H1 (cell line): ENCODE results near the gene ARHGEF25. TPM values are rescaled to one million over a fixed set of nuclear protein-coding genes. Genes with fewer than 3 reads are reported as not detected.

ENCODE experiments used
- CTCF ChIA-PET: fragments of 300-600 bp; sonication (Branson Sonifier 250); formaldehyde crosslinking; loops from one replicate; lab custom pipeline; 2021; ENCODE audit not compliant: partially characterized antibody; lab: Charles Lee
- POLR2A ChIA-PET: fragments of 300-600 bp; sonication (Branson Sonifier 250); formaldehyde crosslinking; loops from one replicate; lab custom pipeline; 2021; ENCODE audit warnings: inconsistent platforms; ENCODE audit not compliant: partially characterized antibody; lab: Charles Lee
- DNase-seq, 2 experiments: peaks; one replicate each; pipeline versions ENCODE4 v3.0.0 to v3.0.0-alpha.2; 2010 to 2022; ENCODE audit warnings: low spot score in 2 of 2, low read depth in 1 of 2, mixed read lengths in 1 of 2
- FAIRE-seq: peaks from 2 replicates; lab custom pipeline; 2011; peaks lifted over from hg19 to GRCh38; lab: Jason Lieb, UNC
- H2AFZ ChIP-seq: 2 replicates; pipeline ENCODE4 v1.8.1; 2012; ENCODE audit warnings: low read length, inconsistent platforms
- H2AK5ac ChIP-seq: 2 replicates; pipeline ENCODE4 v1.6.1; 2013; ENCODE audit warnings: low read depth, low read length
- H2BK120ac ChIP-seq: replicated peaks from 2 replicates; pipeline ENCODE3; 2013; ENCODE audit warnings: low read depth, low read length, inconsistent platforms
- H2BK12ac ChIP-seq: 2 replicates; pipeline ENCODE4 v1.6.1; 2013; ENCODE audit warnings: low read depth, low read length
- H2BK15ac ChIP-seq: 2 replicates; pipeline ENCODE4 v1.6.1; 2013; ENCODE audit warnings: low read length
- H2BK20ac ChIP-seq: 2 replicates; pipeline ENCODE4 v1.6.1; 2013; ENCODE audit warnings: low read length
- H2BK5ac ChIP-seq: 2 replicates; pipeline ENCODE4 v1.6.1; 2013; ENCODE audit warnings: low read depth, low read length
- H3K14ac ChIP-seq: 2 replicates; pipeline ENCODE4 v1.6.1; 2013; ENCODE audit warnings: inconsistent platforms; ENCODE audit not compliant: insufficient read length
- H3K18ac ChIP-seq: 2 replicates; pipeline ENCODE4 v1.6.1; 2013; ENCODE audit warnings: low read length; ENCODE audit errors: extremely low read depth
- H3K23ac ChIP-seq: 2 replicates; pipeline ENCODE4 v1.6.1; 2013; ENCODE audit warnings: inconsistent platforms; ENCODE audit not compliant: insufficient read length
- H3K23me2 ChIP-seq: 2 replicates; pipeline ENCODE4 v1.6.1; 2013; ENCODE audit warnings: low read depth, low read length
- H3K27ac ChIP-seq: 2 replicates; pipeline ENCODE4 v1.6.1; 2011; ENCODE audit warnings: low read depth, low read length, inconsistent platforms
- H3K27me3 ChIP-seq, 4 experiments: replicated peaks in 1 of 4; 1 replicate in 1 of 4; 2 replicates in 3 of 4; pipeline versions ENCODE4 v1.6.1 to v1.8.1; 2011 to 2013; ENCODE audit warnings: low read length in 3 of 4, mild to moderate bottlenecking in 3 of 4, inconsistent platforms in 2 of 4, mixed read lengths in 2 of 4, moderate library complexity in 1 of 4; ENCODE audit not compliant: control insufficient read depth in 3 of 4, insufficient read depth in 3 of 4; ENCODE audit errors: extremely low read depth in 1 of 4
- H3K36me3 ChIP-seq, 4 experiments: 2 replicates each; pipeline versions ENCODE4 v1.6.1 to v1.8.1; 2011 to 2013; ENCODE audit warnings: mild to moderate bottlenecking in 4 of 4, low read length in 3 of 4, moderate library complexity in 2 of 4, control low read depth in 1 of 4, inconsistent platforms in 1 of 4; ENCODE audit not compliant: insufficient read depth in 4 of 4, control insufficient read depth in 2 of 4
- H3K4ac ChIP-seq: replicated peaks from 2 replicates; pipeline ENCODE3; 2013; ENCODE audit warnings: low read length, low read depth, mixed read lengths, inconsistent platforms; ENCODE audit not compliant: insufficient read length
- H3K4me1 ChIP-seq, 4 experiments: replicated peaks in 1 of 4; 1 replicate in 1 of 4; 2 replicates in 3 of 4; pipeline versions ENCODE4 v1.6.1 to v1.8.1; 2011 to 2013; ENCODE audit warnings: low read length in 3 of 4, inconsistent platforms in 2 of 4, mixed read lengths in 1 of 4; ENCODE audit not compliant: insufficient read depth in 4 of 4, control insufficient read depth in 3 of 4
- H3K4me2 ChIP-seq, 2 experiments: 2 replicates each; pipeline versions ENCODE4 v1.6.1 to v1.8.1; 2011 to 2013; ENCODE audit warnings: low read depth in 2 of 2, low read length in 2 of 2, control low read depth in 1 of 2, inconsistent platforms in 1 of 2, mild to moderate bottlenecking in 1 of 2; ENCODE audit not compliant: insufficient read depth in 1 of 2
- H3K4me3 ChIP-seq, 4 experiments: fragments of 200-600, 300-600 bp in 1 of 4; sonication (generic), shearing (Covaris generic), sonication (Bioruptor Twin) in 1 of 4; 2 replicates each; pipeline versions ENCODE4 v1.5.1 to v1.8.1; 2011 to 2016; ENCODE audit warnings: low read length in 4 of 4, low read depth in 3 of 4, control low read depth in 2 of 4, inconsistent platforms in 2 of 4, mild to moderate bottlenecking in 2 of 4, mixed read lengths in 1 of 4, moderate library complexity in 1 of 4; ENCODE audit not compliant: insufficient read depth in 2 of 4; ENCODE audit errors: extremely low read depth in 1 of 4
- H3K56ac ChIP-seq: replicated peaks from 2 replicates; pipeline ENCODE3; 2013; ENCODE audit warnings: low read depth, mild to moderate bottlenecking, mixed read lengths, low read length, inconsistent platforms; ENCODE audit not compliant: insufficient read length
- H3K79me1 ChIP-seq: 2 replicates; pipeline ENCODE4 v1.6.1; 2013; ENCODE audit warnings: low read depth, low read length, control low read depth
- H3K79me2 ChIP-seq, 2 experiments: 2 replicates each; pipeline versions ENCODE4 v1.6.1 to v1.8.1; 2012 to 2013; ENCODE audit warnings: low read length in 2 of 2, mild to moderate bottlenecking in 2 of 2, inconsistent platforms in 1 of 2; ENCODE audit not compliant: insufficient read depth in 2 of 2, control insufficient read depth in 1 of 2
- H3K9ac ChIP-seq, 4 experiments: replicated peaks in 1 of 4; 1 replicate in 1 of 4; 2 replicates in 3 of 4; pipeline versions ENCODE4 v1.6.1 to v1.8.1; 2011 to 2013; ENCODE audit warnings: low read depth in 3 of 4, low read length in 3 of 4, control low read depth in 2 of 4, mild to moderate bottlenecking in 2 of 4, moderate library complexity in 2 of 4, inconsistent platforms in 1 of 4; ENCODE audit errors: extremely low read depth in 1 of 4
- H3K9me3 ChIP-seq, 2 experiments: 2 replicates each; pipeline versions ENCODE4 v1.6.1 to v1.8.1; 2012 to 2013; ENCODE audit warnings: mild to moderate bottlenecking in 2 of 2, moderate library complexity in 2 of 2, control low read depth in 1 of 2, inconsistent platforms in 1 of 2, low read depth in 1 of 2, low read length in 1 of 2, mixed read lengths in 1 of 2; ENCODE audit not compliant: insufficient read depth in 2 of 2
- H4K20me1 ChIP-seq, 2 experiments: replicated peaks in 1 of 2; 2 replicates each; pipeline versions ENCODE3 to v1.8.1; 2011 to 2013; ENCODE audit warnings: inconsistent platforms in 2 of 2, low read length in 2 of 2, mild to moderate bottlenecking in 1 of 2; ENCODE audit not compliant: insufficient read depth in 2 of 2, control insufficient read depth in 1 of 2
- H4K5ac ChIP-seq: 2 replicates; pipeline ENCODE4 v1.6.1; 2013; ENCODE audit warnings: low read length, low read depth, mixed read lengths, inconsistent platforms; ENCODE audit not compliant: insufficient read length
- H4K8ac ChIP-seq: 2 replicates; pipeline ENCODE4 v1.8.0; 2013; ENCODE audit warnings: mild to moderate bottlenecking, moderate library complexity, low read length, inconsistent platforms; ENCODE audit not compliant: insufficient read depth; ENCODE audit errors: extremely low read depth
- H4K91ac ChIP-seq: replicated peaks from 2 replicates; pipeline ENCODE3; 2013; ENCODE audit warnings: low read length, mixed read lengths, inconsistent platforms; ENCODE audit not compliant: insufficient read length
- BACH1 ChIP-seq: IDR thresholded peaks from 2 replicates; pipeline ENCODE4 v1.6.1; 2012; ENCODE audit warnings: low read length, improper control_type of control experiment
- CHD2 ChIP-seq: IDR thresholded peaks from 2 replicates; pipeline ENCODE4 v1.6.1; 2012; ENCODE audit warnings: low read length, improper control_type of control experiment
- CREB1 ChIP-seq: IDR thresholded peaks from 2 replicates; pipeline ENCODE4 v1.6.1; 2012; ENCODE audit warnings: inconsistent platforms
- GABPA ChIP-seq: IDR thresholded peaks from 2 replicates; pipeline ENCODE4 v1.6.1; 2011; ENCODE audit warnings: mild to moderate bottlenecking, low read length, moderate library complexity, borderline replicate concordance; ENCODE audit not compliant: insufficient read depth
- HDAC6 ChIP-seq: IDR thresholded peaks from one replicate; pipeline ENCODE4 v1.7.1; 2012; ENCODE audit warnings: low read depth, mild to moderate bottlenecking, inconsistent platforms, low read length, moderate library complexity
- NRF1 ChIP-seq: IDR thresholded peaks from 2 replicates; pipeline ENCODE4 v1.6.1; 2011; ENCODE audit warnings: mild to moderate bottlenecking, low read depth, low read length, improper control_type of control experiment
- POU5F1 ChIP-seq: IDR thresholded peaks from 2 replicates; pipeline ENCODE4 v1.6.1; 2011; ENCODE audit warnings: low read depth, mild to moderate bottlenecking, low read length, moderate library complexity
- RBBP5 ChIP-seq: IDR thresholded peaks from 2 replicates; pipeline ENCODE4 v1.7.1; 2012; ENCODE audit warnings: low read depth, mild to moderate bottlenecking, inconsistent platforms, low read length, moderate library complexity, borderline replicate concordance
- SAP30 ChIP-seq: fragments of 300-600 bp; sonication (generic); IDR thresholded peaks from 2 replicates; pipeline ENCODE4 v1.7.1; 2012; ENCODE audit warnings: low read length, moderate library complexity, mild to moderate bottlenecking, inconsistent platforms; ENCODE audit not compliant: insufficient read depth, insufficient replicate concordance
- SIN3A ChIP-seq, 2 experiments: IDR thresholded peaks in 1 of 2; conservative IDR thresholded peaks in 1 of 2; 2 replicates each; pipeline ENCODE4 v1.6.1; 2011 to 2012; ENCODE audit warnings: low read length in 2 of 2, improper control_type of control experiment in 1 of 2, low read depth in 1 of 2, mild to moderate bottlenecking in 1 of 2
- SUZ12 ChIP-seq: fragments of 200-600 bp; sonication (generic); IDR thresholded peaks from 2 replicates; pipeline ENCODE4 v1.6.1; 2012; ENCODE audit warnings: mild to moderate bottlenecking, inconsistent platforms, low read length, moderate library complexity, mixed read lengths
- TAF7 ChIP-seq: optimal IDR thresholded peaks from 2 replicates; pipeline ENCODE3; 2011; ENCODE audit warnings: low read depth, mild to moderate bottlenecking, inconsistent platforms, low read length, moderate library complexity, borderline replicate concordance
- WGBS, 2 experiments: shearing (Covaris generic) in 1 of 2; methylation state at CpG; one replicate each; pipeline versions ENCODE4 v1.1.6 to v1.1.7; 2013 to 2015; ENCODE audit warnings: low lambda C conversion rate in 2 of 2, mixed read lengths in 2 of 2, inconsistent platforms in 1 of 2, low coverage in 1 of 2, missing lambda C conversion rate in 1 of 2; ENCODE audit not compliant: insufficient replicate concordance in 2 of 2, insufficient coverage in 1 of 2, insufficient read length in 1 of 2; ENCODE audit errors: extremely low coverage in 1 of 2, missing lambda C conversion rate in 1 of 2; 5-methylcytosine and 5-hydroxymethylcytosine counted together
- polyA plus RNA-seq, 7 experiments: library from polyadenylated mRNA; depleted of rRNA in 3 of 7; stranded (reverse) in 5 of 7; unstranded in 2 of 7; fragments of >200 nt in 5 of 7; fragments of 200-250 nt in 2 of 7; gene quantifications; 1 replicate in 5 of 7; 2 replicates in 1 of 7; 4 replicates in 1 of 7; pipeline versions ENCODE4 v1.2.1 to v1.2.3, GENCODE V29; 2011 to 2013; ENCODE audit warnings: missing spikeins in 2 of 7, mixed read lengths in 2 of 7
- total RNA-seq: library from RNA; stranded (reverse); fragmentation: NEBNext Ultra II Directional; extraction: Animal tissue kit (Norgen Biotek cat#: 25700); gene quantifications from 2 replicates; pipeline ENCODE4 v1.2.1, GENCODE V29; 2021
- TF ChIP-seq, protein P1 (sequence below): IDR thresholded peaks from 2 replicates; pipeline ENCODE4 v1.6.1; 2011; ENCODE audit warnings: low read length, improper control_type of control experiment

Gene ARHGEF25
- total and polyA plus RNA-seq, 2 of the 8 experiments (the other 6 are each of a cell fraction or from before 2014, with no cell fraction given) = 5.9 to 8.8 TPM

DNA sequence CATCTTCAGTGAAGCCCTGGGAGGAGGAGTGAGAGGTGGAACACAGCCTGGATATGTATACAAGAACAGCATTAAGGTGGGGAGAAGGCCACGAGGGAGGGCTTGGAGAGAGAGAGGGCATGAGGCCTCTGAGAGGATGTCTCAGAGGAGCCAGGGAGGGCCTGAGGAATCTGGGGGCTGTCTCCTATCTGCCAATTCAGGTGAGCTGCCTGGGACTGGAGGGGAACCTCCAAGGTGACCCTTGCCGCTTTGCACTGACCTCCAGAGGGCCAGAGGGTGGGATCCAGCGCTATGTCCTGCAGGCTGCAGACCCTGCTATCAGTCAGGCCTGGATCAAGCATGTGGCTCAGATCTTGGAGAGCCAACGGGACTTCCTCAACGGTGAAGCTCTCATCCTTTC is 4.4 kb downstream of the ARHGEF25 start:
- CTCF ChIA-PET = interaction anchor here (1.1 to 12.5 kb wide), 7 partner anchors 12 to 120 kb away, joined by 3 to 124 read pairs (median 10); partner anchors contain the start of genes B4GALNT1 and OS9
- H3K9me3 ChIP-seq = no peaks in the 10 kb centered on the region; a peak in 1 of 4 replicates
- peaks cover 2 to 20% (median 12%) of the 10 kb centered on the region in 4 experiments for H3K4me1 ChIP-seq
- no peak overlapping the region for H3K14ac ChIP-seq
- peaks cover 13% of the 10 kb centered on the region; the same call in 1 of the 2 replicates for H3K23me2 ChIP-seq
- H4K5ac ChIP-seq = no peak overlapping the region
- no peaks in the 10 kb centered on the region for H3K79me2 ChIP-seq
- H2BK12ac ChIP-seq = no peak overlapping the region
- no peak overlapping the region for H2BK20ac ChIP-seq
- H2BK15ac ChIP-seq = no peak overlapping the region
- H3K36me3 ChIP-seq = no peaks in the 10 kb centered on the region
- no peak overlapping the region for H3K4me2 ChIP-seq
- POLR2A ChIA-PET = interaction anchor here (1.2 to 2.5 kb wide), 7 partner anchors 12 to 130 kb away, joined by 3 to 6 read pairs (median 5); partner anchors contain the start of genes DDIT3, PIP4K2C and TSPAN31
- no peak overlapping the region for H3K23ac ChIP-seq
- no peak for DNase-seq
- no peak overlapping the region for H3K4ac ChIP-seq
- H2AFZ ChIP-seq = no peak overlapping the region
- no peak for FAIRE-seq
- H4K20me1 ChIP-seq = peaks cover 0 to 18% of the 10 kb centered on the region in 2 experiments
- H2BK120ac ChIP-seq = no peak overlapping the region
- H3K79me1 ChIP-seq = no peaks in the 10 kb centered on the region
- no peak overlapping the region for H3K27ac ChIP-seq
- no peak overlapping the region for H3K9ac ChIP-seq
- H3K27me3 ChIP-seq = peaks cover 35 to 88% (median 85%) of the 10 kb centered on the region in 4 experiments
- H2AK5ac ChIP-seq = no peak overlapping the region
- H4K8ac ChIP-seq = no peak overlapping the region
- H4K91ac ChIP-seq = no peak overlapping the region
- no peak overlapping the region for H3K56ac ChIP-seq
- no peak overlapping the region for H3K4me3 ChIP-seq
- no peak overlapping the region for H2BK5ac ChIP-seq
- WGBS, 2 experiments = 79% methylated on average over 5 of the region's 5 CpGs; no CpG with 5 or more reads in 1 of the 2 experiments
- H3K18ac ChIP-seq = no peak overlapping the region
- TF ChIP-seq POU5F1 (no peak), BACH1 (no peak), RBBP5 (no peak), CREB1 (no peak), SAP30 (no peak), SUZ12 (no peak), SIN3A (conservative IDR thresholded peaks at IDR 0.05 in 1 of 2, IDR thresholded peaks at IDR 0.05 in 1 of 2; ENCODE audit: low read depth in 1 of 2, low read length in 2 of 2) (no peak), CHD2 (no peak), GABPA (no peak), NRF1 (no peak), HDAC6 (no peak), TAF7 (no peak)
- TF ChIP-seq, protein P1, sequence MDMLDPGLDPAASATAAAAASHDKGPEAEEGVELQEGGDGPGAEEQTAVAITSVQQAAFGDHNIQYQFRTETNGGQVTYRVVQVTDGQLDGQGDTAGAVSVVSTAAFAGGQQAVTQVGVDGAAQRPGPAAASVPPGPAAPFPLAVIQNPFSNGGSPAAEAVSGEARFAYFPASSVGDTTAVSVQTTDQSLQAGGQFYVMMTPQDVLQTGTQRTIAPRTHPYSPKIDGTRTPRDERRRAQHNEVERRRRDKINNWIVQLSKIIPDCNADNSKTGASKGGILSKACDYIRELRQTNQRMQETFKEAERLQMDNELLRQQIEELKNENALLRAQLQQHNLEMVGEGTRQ = no peak
